Left forelimb (tissue), 1 donor: ENCODE measurements around the gene CHCHD4.
"Not testable (repeated sequence)": the region's sequence is repeated elsewhere in the genome, so short reads cannot be mapped to it uniquely, and the experiment has no call there.

Source experiments
- DNase-seq: peaks from one replicate; pipeline ENCODE4 v3.0.0-alpha.2; 2018; ENCODE audit warnings: low spot score

The CHCHD4 gene

GRCh38 chr3:14119651-14120050 is 5.0 kb downstream of the CHCHD4 start:
- no peak for DNase-seq

DNA sequence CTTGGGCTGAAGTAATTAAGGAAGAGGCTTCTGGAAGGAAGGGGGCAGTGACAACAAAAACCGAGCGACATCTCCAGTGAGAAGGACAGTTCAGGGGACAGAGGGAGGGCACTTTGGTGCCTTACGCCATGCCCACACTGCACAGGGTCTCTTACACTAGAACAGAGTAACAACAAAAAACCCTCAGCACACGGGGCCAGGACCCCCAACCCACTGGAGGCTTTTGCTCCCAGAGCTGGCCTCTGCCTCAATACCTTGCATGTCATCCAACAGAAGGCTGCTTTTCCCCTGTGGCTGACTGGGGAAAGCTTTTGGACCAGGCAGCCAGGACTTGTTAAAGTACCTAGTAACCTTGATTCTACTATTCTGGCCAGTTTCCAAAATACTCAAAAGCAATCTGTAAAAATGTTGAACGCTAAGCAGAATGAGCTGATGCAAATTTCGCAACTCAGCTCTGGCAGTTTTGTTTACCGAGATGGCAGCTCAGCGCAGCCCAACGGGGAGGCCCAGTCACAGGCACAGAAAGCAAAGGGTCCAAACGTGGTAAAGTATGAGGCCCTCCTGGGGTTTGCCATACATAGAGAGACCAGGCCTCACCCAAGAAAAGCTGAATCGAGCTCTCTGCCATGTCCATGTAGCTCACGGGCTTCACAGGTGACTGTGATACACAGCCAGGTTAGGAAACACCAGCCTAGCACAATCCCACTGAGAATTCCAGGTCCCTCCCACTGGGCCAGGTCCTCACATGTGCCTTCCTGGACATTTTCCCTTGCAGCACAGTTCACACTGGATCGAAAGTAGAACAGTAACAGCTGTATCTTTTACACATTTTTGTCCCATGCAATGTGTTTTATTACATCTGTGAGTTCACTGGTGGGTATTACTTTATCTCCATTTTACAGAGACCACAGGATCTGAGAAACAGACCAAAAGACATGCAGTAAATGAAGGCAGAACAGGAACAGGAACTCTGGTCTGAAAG is 6.0 kb downstream of the CHCHD4 start:
- no peak for DNase-seq

- no peak for DNase-seq
Measured at GRCh38 chr3:14117468-14118399, 6.9 kb downstream of the CHCHD4 start.

GRCh38 chr3:14113965-14114635 is 10.6 kb downstream of the CHCHD4 start:
- no peak for DNase-seq

DNA sequence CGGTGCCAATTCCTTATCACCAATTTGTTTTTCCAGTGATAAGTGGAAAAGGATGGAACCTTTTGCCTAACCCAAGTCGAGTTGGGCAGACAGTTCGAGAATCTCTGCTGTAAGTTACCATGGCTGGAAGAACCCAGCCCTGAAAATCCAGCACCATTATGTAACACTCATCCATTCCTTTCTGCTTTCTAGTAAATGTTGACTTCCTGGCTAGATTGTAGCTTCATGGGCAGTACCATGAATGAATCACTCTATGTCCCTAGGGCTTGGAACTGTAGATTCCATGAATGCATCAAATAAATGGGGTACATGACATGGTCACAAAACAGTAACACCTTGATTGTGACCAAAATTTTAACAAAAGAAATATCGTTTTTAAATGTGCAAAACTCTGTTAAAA is 14.0 kb downstream of the CHCHD4 start:
- no peak for DNase-seq

- not testable (repeated sequence) for DNase-seq
Measured at GRCh38 chr3:14109821-14110220, 14.8 kb downstream of the CHCHD4 start.

- no peak for DNase-seq
Measured at GRCh38 chr3:14097616-14098391, 26.9 kb downstream of the CHCHD4 start.

- DNase-seq, result no peak
Measured at GRCh38 chr3:14096742-14097141, 27.9 kb downstream of the CHCHD4 start.

GRCh38 chr3:14093831-14094230 is 30.8 kb downstream of the CHCHD4 start:
- DNase-seq, result no peak

DNA sequence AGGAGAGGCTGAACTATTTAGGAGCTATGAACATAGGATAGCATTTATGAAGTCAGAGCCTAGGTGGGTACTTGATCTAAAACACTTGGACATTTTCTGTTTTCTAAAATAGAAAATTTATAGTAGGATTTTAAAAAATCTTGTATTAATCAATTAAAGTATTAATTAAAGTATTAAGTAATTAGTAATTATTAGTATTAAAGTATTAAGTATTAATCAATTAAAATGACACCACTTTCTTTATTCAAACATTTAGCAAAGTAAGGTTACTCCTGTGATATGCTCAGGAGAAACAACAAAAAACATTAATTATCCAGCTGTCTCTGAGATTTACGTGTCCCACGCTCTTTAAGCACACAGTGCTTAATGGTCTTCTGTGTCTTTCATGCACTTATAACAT is 32.2 kb downstream of the CHCHD4 start:
- no peak for DNase-seq

DNA sequence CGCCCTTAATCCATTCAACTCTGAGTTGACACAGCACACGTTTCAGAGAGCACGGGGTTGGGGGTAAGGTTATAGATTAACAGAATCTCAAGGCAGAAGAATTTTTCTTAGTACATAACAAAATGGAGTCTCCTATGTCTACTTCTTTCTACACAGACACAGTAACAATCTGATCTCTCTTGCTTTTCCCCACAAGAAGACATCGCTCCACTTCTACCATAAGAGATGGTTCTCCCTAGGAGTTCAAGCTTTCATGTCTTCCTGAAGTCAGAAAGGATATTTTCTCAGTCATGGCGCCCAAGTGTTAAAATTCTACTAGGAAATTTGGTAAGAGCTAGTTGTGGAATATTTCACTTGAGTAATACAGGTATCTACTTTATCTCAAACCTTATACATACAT is 32.7 kb downstream of the CHCHD4 start:
- not testable (repeated sequence) for DNase-seq

- DNase-seq, result not testable (repeated sequence)
Measured at GRCh38 chr3:14087461-14087860, 37.2 kb downstream of the CHCHD4 start.

GRCh38 chr3:14082108-14082657 is 42.5 kb downstream of the CHCHD4 start:
- no peak for DNase-seq

DNA sequence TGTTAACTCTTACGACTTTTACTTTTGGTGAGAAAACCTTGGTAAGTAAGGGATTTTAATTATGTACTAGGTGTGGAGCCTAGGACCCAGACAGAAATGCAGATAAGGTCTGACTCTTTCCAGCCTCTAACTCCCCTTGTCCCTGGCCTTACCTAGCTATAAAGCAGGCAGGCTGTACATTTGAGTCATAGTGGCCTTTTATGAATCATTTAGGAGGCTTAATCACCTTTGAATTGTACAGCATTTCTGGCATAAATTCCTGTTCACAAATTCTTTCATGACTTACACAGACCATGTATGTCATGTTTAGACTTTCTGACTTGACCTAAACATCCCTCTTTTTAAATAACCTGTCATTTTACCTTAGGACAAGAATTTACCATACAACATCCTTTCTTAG is 47.4 kb downstream of the CHCHD4 start:
- DNase-seq, result no peak

DNA sequence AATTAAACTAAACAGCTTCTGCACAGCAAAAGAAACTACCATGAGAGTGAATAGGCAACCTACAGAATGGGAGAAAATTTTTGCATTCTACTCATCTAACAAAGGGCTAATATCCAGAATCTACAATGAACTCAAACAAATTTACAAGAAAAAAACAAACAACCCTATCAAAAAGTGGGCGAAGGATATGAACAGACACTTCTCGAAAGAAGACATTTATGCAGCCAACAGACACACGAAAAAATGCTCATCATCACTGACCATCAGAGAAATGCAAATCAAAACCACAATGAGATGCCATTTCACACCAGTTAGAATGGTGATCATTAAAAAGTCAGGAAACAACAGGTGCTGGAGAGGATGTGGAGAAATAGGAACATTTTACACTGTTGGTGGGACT is 49.4 kb downstream of the CHCHD4 start:
- not testable (repeated sequence) for DNase-seq

- DNase-seq, result no peak
Measured at GRCh38 chr3:14064910-14065309, 59.8 kb downstream of the CHCHD4 start.

GRCh38 chr3:14063152-14063551 is 61.5 kb downstream of the CHCHD4 start:
- no peak for DNase-seq
